Parathyroid adenoma (tissue), 2 donors: ENCODE measurements around the gene ZNF683.

Source experiments
- H2AFZ ChIP-seq: fragments of 300-600 bp; sonication (generic); one replicate; pipeline ENCODE4 v1.7.0; 2017; ENCODE audit warnings: antibody characterized with exemption, mild to moderate bottlenecking
- H3K27ac ChIP-seq: fragments of 300-600 bp; sonication (generic); one replicate; pipeline ENCODE4 v1.7.0; 2017
- H3K27me3 ChIP-seq: fragments of 300-600 bp; sonication (generic); one replicate; pipeline ENCODE4 v1.7.0; 2017; ENCODE audit warnings: low read length; ENCODE audit not compliant: control insufficient read depth, insufficient read depth
- H3K36me3 ChIP-seq: fragments of 300-600 bp; sonication (generic); one replicate; pipeline ENCODE4 v1.7.0; 2017; ENCODE audit warnings: low read length; ENCODE audit not compliant: control insufficient read depth, insufficient read depth
- H3K4me1 ChIP-seq: fragments of 300-600 bp; sonication (generic); one replicate; pipeline ENCODE4 v1.7.0; 2017; ENCODE audit warnings: control low read depth
- H3K4me2 ChIP-seq: fragments of 300-600 bp; sonication (generic); one replicate; pipeline ENCODE4 v1.7.0; 2017; ENCODE audit warnings: low read length
- H3K4me3 ChIP-seq: fragments of 300-600 bp; sonication (generic); one replicate; pipeline ENCODE4 v1.7.0; 2017; ENCODE audit warnings: low read depth, low read length
- H3K79me2 ChIP-seq: fragments of 300-600 bp; sonication (generic); one replicate; pipeline ENCODE4 v1.7.0; 2017; ENCODE audit warnings: control low read depth
- H3K9ac ChIP-seq: fragments of 300-600 bp; sonication (generic); one replicate; pipeline ENCODE4 v1.7.0; 2017; ENCODE audit warnings: mild to moderate bottlenecking
- H3K9me3 ChIP-seq: fragments of 300-600 bp; sonication (generic); one replicate; pipeline ENCODE4 v1.7.0; 2017; ENCODE audit warnings: low read length; ENCODE audit not compliant: control insufficient read depth
- TF ChIP-seq, protein P1 (sequence below): fragments of 300-600 bp; sonication (generic); IDR thresholded peaks from one replicate; pipeline ENCODE4 v1.7.0; 2017; ENCODE audit warnings: antibody characterized with exemption, mild to moderate bottlenecking
- donor health status: primary hyperparathyroidism.

ZNF683 gene

GRCh38 chr1:26364956-26365355 is 7.6 kb downstream of the ZNF683 start:
- Histone ChIP-seq H3K4me1 (no peaks in the 10 kb centered on the region), H3K9ac (no peak overlapping the region), H3K9me3 (no peaks in the 10 kb centered on the region), H3K36me3 (no peaks in the 10 kb centered on the region), H3K4me3 (no peak overlapping the region), H3K4me2 (no peak overlapping the region), H3K27ac (no peak overlapping the region), H3K27me3 (peaks cover 10% of the 10 kb centered on the region), H2AFZ (no peak overlapping the region), H3K79me2 (no peaks in the 10 kb centered on the region)
- TF ChIP-seq, protein P1, sequence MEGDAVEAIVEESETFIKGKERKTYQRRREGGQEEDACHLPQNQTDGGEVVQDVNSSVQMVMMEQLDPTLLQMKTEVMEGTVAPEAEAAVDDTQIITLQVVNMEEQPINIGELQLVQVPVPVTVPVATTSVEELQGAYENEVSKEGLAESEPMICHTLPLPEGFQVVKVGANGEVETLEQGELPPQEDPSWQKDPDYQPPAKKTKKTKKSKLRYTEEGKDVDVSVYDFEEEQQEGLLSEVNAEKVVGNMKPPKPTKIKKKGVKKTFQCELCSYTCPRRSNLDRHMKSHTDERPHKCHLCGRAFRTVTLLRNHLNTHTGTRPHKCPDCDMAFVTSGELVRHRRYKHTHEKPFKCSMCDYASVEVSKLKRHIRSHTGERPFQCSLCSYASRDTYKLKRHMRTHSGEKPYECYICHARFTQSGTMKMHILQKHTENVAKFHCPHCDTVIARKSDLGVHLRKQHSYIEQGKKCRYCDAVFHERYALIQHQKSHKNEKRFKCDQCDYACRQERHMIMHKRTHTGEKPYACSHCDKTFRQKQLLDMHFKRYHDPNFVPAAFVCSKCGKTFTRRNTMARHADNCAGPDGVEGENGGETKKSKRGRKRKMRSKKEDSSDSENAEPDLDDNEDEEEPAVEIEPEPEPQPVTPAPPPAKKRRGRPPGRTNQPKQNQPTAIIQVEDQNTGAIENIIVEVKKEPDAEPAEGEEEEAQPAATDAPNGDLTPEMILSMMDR = no peak

DNA sequence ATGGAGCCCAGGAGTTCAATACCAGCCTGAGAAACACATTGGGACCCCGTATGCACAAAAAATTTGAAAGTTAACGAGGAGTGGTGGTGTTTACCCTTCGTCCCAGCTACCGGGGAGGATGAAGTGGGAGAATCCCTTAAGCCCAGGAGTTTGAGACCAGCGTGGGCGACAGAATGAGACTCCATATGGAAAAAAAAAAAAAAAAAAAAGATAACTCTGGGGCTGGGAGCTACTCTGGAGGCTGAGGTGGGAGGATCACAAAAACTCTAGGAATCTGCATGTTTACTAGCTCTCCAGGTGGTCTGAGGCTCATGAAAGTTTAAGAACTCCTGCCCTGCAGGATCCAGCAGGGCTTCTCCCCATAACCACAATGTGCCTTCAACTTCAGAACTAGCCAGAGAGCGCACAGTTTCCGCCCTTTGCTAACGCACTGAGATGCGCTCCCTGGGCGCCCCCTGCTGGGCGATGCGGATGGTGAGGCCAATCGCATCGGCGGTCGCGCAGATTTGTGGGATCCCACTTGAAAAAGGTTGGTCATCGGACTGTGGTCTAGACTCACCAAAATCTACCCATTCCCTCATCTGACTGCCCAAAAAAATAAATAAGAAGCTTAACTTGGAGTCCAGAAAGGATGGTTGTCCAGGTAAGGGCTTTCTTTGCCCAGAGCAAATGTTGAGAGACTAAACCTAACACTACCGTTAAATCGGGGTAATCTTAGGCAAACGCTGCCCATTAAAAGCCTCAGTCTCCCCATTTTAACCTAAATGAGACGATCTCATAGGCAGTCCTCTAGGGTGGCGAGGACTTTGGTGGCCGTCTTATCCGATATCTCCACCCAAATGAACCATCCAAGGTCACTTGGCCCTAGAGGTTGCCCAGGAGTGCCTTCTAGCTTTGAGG is 8.8 kb downstream of the ZNF683 start:
- Histone ChIP-seq H3K4me3 (no peak overlapping the region), H3K79me2 (no peaks in the 10 kb centered on the region), H3K27ac (no peak overlapping the region), H3K36me3 (no peaks in the 10 kb centered on the region), H3K4me2 (peak overlapping the region; percentile 12), H3K27me3 (peaks cover 10% of the 10 kb centered on the region), H2AFZ (no peak overlapping the region), H3K9me3 (no peaks in the 10 kb centered on the region), H3K4me1 (no peaks in the 10 kb centered on the region), H3K9ac (no peak overlapping the region)
- TF ChIP-seq, protein P1 = peak; percentile 85

DNA sequence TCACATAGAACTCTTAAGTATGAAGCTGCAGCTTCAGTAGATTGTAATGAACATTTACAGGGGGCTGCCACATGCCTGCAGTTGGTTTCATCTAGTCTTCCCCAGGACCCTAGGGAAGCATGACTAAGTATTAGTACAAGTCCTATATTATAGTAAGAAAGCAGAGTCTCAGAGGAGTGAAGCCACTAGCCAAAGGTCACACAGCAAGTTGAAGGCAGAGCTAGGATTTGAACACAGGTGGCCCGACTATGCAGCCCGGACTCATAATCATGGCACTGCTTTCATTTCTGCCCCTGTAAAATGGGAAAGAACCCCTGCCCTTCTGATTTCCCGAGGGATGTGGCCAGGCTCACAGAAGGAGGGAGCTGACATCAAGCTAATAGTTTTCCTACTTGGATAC is 10.2 kb downstream of the ZNF683 start:
- Histone ChIP-seq H3K27ac (no peak overlapping the region), H3K27me3 (peaks cover 10% of the 10 kb centered on the region), H3K4me2 (no peak overlapping the region), H3K4me3 (no peak overlapping the region), H2AFZ (no peak overlapping the region), H3K36me3 (no peaks in the 10 kb centered on the region), H3K4me1 (no peaks in the 10 kb centered on the region), H3K79me2 (no peaks in the 10 kb centered on the region), H3K9me3 (no peaks in the 10 kb centered on the region), H3K9ac (no peak overlapping the region)
- TF ChIP-seq, protein P1 = no peak

- Histone ChIP-seq H2AFZ (no peak overlapping the region), H3K4me3 (no peak overlapping the region), H3K4me1 (no peaks in the 10 kb centered on the region), H3K9ac (no peak overlapping the region), H3K9me3 (no peaks in the 10 kb centered on the region), H3K27ac (no peak overlapping the region), H3K4me2 (no peak overlapping the region), H3K79me2 (no peaks in the 10 kb centered on the region), H3K27me3 (peaks cover 10% of the 10 kb centered on the region), H3K36me3 (no peaks in the 10 kb centered on the region)
- TF ChIP-seq, protein P1 = no peak
These were observed 10.9 kb downstream of the ZNF683 start for GRCh38 chr1:26361605-26362122.
